Fibroblast of lung (primary cell): Measurements from ENCODE around the gene ADPRH. TPM values are rescaled to one million over a fixed set of nuclear protein-coding genes. Genes with fewer than 3 reads are reported as not detected.

Experiments
- DNase-seq, 2 donors: peaks; one replicate each; pipeline versions ENCODE4 v3.0.0 to v3.0.0-alpha.2; 2010; ENCODE audit warnings: low read depth in 2 of 2
- H2AFZ ChIP-seq: 2 replicates; pipeline ENCODE4 v1.5.1; 2012; ENCODE audit warnings: low read length, control low read depth, inconsistent platforms
- H3K27ac ChIP-seq: 2 replicates; pipeline ENCODE4 v1.5.1; 2011; ENCODE audit warnings: low read length, control low read depth; ENCODE audit not compliant: insufficient read depth
- H3K27me3 ChIP-seq: 2 replicates; pipeline ENCODE4 v1.5.1; 2011; ENCODE audit warnings: mild to moderate bottlenecking, low read length; ENCODE audit not compliant: control insufficient read depth, insufficient read depth
- H3K36me3 ChIP-seq: 2 replicates; pipeline ENCODE4 v1.5.1; 2011; ENCODE audit warnings: low read length; ENCODE audit not compliant: control insufficient read depth, insufficient read depth
- H3K4me1 ChIP-seq: 2 replicates; pipeline ENCODE4 v1.5.1; 2011; ENCODE audit warnings: low read length; ENCODE audit not compliant: control insufficient read depth, insufficient read depth; ENCODE audit errors: extremely low read depth
- H3K4me2 ChIP-seq: 2 replicates; pipeline ENCODE4 v1.5.1; 2011; ENCODE audit warnings: low read length, control low read depth; ENCODE audit not compliant: insufficient read depth; ENCODE audit errors: extremely low read depth
- H3K4me3 ChIP-seq, 4 experiments: fragments of 200-600 bp in 1 of 4; sonication (generic) in 1 of 4; replicated peaks in 1 of 4; 2 replicates each; pipeline ENCODE4 v1.5.1; 2011 to 2016; ENCODE audit warnings: low read length in 4 of 4, low read depth in 3 of 4, mild to moderate bottlenecking in 3 of 4, control low read depth in 2 of 4, inconsistent platforms in 1 of 4, mixed read lengths in 1 of 4; ENCODE audit not compliant: insufficient read depth in 1 of 4; ENCODE audit errors: control extremely low read depth in 1 of 4
- H3K79me2 ChIP-seq: 2 replicates; pipeline ENCODE4 v1.5.1; 2012; ENCODE audit warnings: mild to moderate bottlenecking, low read length, inconsistent platforms; ENCODE audit not compliant: control insufficient read depth, insufficient read depth
- H3K9ac ChIP-seq: 2 replicates; pipeline ENCODE4 v1.5.1; 2011; ENCODE audit warnings: mild to moderate bottlenecking, low read length, control low read depth; ENCODE audit not compliant: insufficient read depth
- H3K9me3 ChIP-seq: 2 replicates; pipeline ENCODE4 v1.5.1; 2012; ENCODE audit warnings: low read depth, low read length; ENCODE audit not compliant: control insufficient read depth, insufficient read depth
- H4K20me1 ChIP-seq: 2 replicates; pipeline ENCODE4 v1.5.1; 2011; ENCODE audit warnings: low read length; ENCODE audit not compliant: control insufficient read depth, insufficient read depth; ENCODE audit errors: extremely low read depth
- CTCF ChIP-seq, 2 donors: IDR thresholded peaks in 1 of 2; conservative IDR thresholded peaks in 1 of 2; 1 replicate in 1 of 2; 2 replicates in 1 of 2; pipeline ENCODE4 v1.5.1; 2011 to 2012; ENCODE audit warnings: low read length in 2 of 2, control low read depth in 1 of 2, inconsistent platforms in 1 of 2, low read depth in 1 of 2, mild to moderate bottlenecking in 1 of 2
- EZH2 ChIP-seq: IDR thresholded peaks from 2 replicates; pipeline ENCODE4 v1.5.1; 2012; ENCODE audit warnings: low read length, control low read depth, mild to moderate bottlenecking; ENCODE audit errors: missing control alignments
- polyA plus RNA-seq, 2 donors: library from polyadenylated mRNA; depleted of rRNA in 1 of 2; stranded (reverse) in 1 of 2; unstranded in 1 of 2; fragments of >200 nt; gene quantifications; 2 replicates each; pipeline ENCODE4 v1.2.1, GENCODE V29; 2011 to 2012; ENCODE audit warnings: missing spikeins in 1 of 2
- total RNA-seq: library from RNA; depleted of rRNA; stranded (reverse); fragments of >200 nt; gene quantifications from 2 replicates; pipeline ENCODE4 v1.2.1, GENCODE V29; 2014

Gene ADPRH
- total and polyA plus RNA-seq, 2 donors (not counting 1 experiment from before 2014, with no cell fraction given), result 1.1 to 7.4 TPM

GRCh38 chr3:119571688-119572087 is 7.6 kb upstream of the ADPRH start:
- no peak for TF ChIP-seq CTCF (conservative IDR thresholded peaks at IDR 0.05 in 1 of 2, IDR thresholded peaks at IDR 0.05 in 1 of 2; ENCODE audit: low read depth in 1 of 2, low read length in 2 of 2)
- TF ChIP-seq EZH2, result no peak
- H3K27me3 ChIP-seq, result no peaks in the 10 kb centered on the region
- H3K9me3 ChIP-seq, result no peaks in the 10 kb centered on the region
- no peak overlapping the region for H3K27ac ChIP-seq
- no peak overlapping the region for H3K4me3 ChIP-seq
- no peaks in the 10 kb centered on the region for H3K36me3 ChIP-seq
- H3K4me1 ChIP-seq, result no peaks in the 10 kb centered on the region
- H3K79me2 ChIP-seq, result no peaks in the 10 kb centered on the region
- H3K9ac ChIP-seq, result no peak overlapping the region
- H4K20me1 ChIP-seq, result no peaks in the 10 kb centered on the region
- H2AFZ ChIP-seq, result no peak overlapping the region
- H3K4me2 ChIP-seq, result no peak overlapping the region
- no peak for DNase-seq

DNA sequence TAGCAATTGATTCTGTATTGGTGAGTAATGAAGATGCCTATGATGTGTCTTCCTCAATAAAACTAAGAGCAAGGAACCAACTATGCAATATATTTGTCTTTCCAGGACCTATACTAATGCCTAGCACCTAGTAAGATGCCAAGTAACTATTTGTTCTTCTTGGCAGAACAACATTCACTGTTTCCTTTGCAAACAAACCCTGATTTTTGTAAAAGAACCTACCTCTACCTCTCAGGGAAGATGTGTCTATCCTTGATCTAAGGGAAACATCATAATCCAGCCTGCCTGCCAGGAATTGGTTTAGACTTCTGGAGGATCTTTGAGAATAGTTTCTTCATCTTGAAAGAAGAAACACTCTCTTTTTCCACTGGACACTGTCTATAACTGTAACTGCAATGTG is 3.8 kb upstream of the ADPRH start:
- TF ChIP-seq CTCF (conservative IDR thresholded peaks at IDR 0.05 in 1 of 2, IDR thresholded peaks at IDR 0.05 in 1 of 2; ENCODE audit: low read depth in 1 of 2, low read length in 2 of 2), result no peak
- TF ChIP-seq EZH2, result no peak
- Histone ChIP-seq H3K79me2 (no peaks in the 10 kb centered on the region), H3K27me3 (no peaks in the 10 kb centered on the region), H3K4me2 (no peak overlapping the region), H3K9me3 (no peaks in the 10 kb centered on the region), H3K4me1 (peaks cover 3% of the 10 kb centered on the region), H3K9ac (no peak overlapping the region), H3K27ac (no peak overlapping the region), H3K4me3 (no peak overlapping the region), H4K20me1 (no peaks in the 10 kb centered on the region), H3K36me3 (no peaks in the 10 kb centered on the region), H2AFZ (no peak overlapping the region)
- no peak for DNase-seq

- peaks cover 3% of the 10 kb centered on the region for H3K4me1 ChIP-seq
- no peaks in the 10 kb centered on the region for H3K9me3 ChIP-seq
- H3K4me3 ChIP-seq, result peak overlapping the region; percentile 47 to 70 (median 55)
- H3K4me2 ChIP-seq, result peak overlapping the region; percentile 88
- H3K27me3 ChIP-seq, result no peaks in the 10 kb centered on the region
- DNase-seq, result no peak
- H3K9ac ChIP-seq, result peak overlapping the region; percentile 50
- H3K27ac ChIP-seq, result peak overlapping the region; percentile 37
- no peaks in the 10 kb centered on the region for H3K36me3 ChIP-seq
- H2AFZ ChIP-seq, result peak overlapping the region; percentile 94
- H3K79me2 ChIP-seq, result no peaks in the 10 kb centered on the region
- TF ChIP-seq CTCF (conservative IDR thresholded peaks at IDR 0.05 in 1 of 2, IDR thresholded peaks at IDR 0.05 in 1 of 2; ENCODE audit: low read depth in 1 of 2, low read length in 2 of 2) (no peak), EZH2 (no peak)
- no peaks in the 10 kb centered on the region for H4K20me1 ChIP-seq
These were observed 922 bp downstream of the ADPRH start for GRCh38 chr3:119580067-119580760.
